GM12891 (cell line): Measurements from ENCODE around the gene SCUBE1.

Experiments used
- POLR2A ChIP-seq: IDR thresholded peaks from 2 replicates; pipeline ENCODE4 v1.6.1; 2011; ENCODE audit warnings: low read depth, low read length, control low read depth
- POLR2AphosphoS5 ChIP-seq: IDR thresholded peaks from 2 replicates; pipeline ENCODE4 v1.6.1; 2011; ENCODE audit warnings: low read depth, low read length, control low read depth
- POU2F2 ChIP-seq: IDR thresholded peaks from 2 replicates; pipeline ENCODE4 v1.6.1; 2011; ENCODE audit warnings: low read depth, mild to moderate bottlenecking, control low read depth, low read length, moderate library complexity
- SPI1 ChIP-seq: IDR thresholded peaks from 2 replicates; pipeline ENCODE4 v1.6.1; 2011; ENCODE audit warnings: low read depth, low read length, control low read depth
- TAF1 ChIP-seq: IDR thresholded peaks from 2 replicates; pipeline ENCODE4 v1.6.1; 2011; ENCODE audit warnings: low read depth, low read length, control low read depth

- TF ChIP-seq POLR2AphosphoS5: no peak
- TF ChIP-seq POLR2A: no peak
- TF ChIP-seq POU2F2: no peak
- TF ChIP-seq TAF1: no peak
- no peak for TF ChIP-seq SPI1
Measured at GRCh38 chr22:43272301-43272700, 70.9 kb downstream of the SCUBE1 start.
